OCI-LY7 (cell line): ENCODE measurements around the gene ADGRF4.

ENCODE experiments used
- EZH2phosphoT487 ChIP-seq: fragments of 200-600 bp; sonication (generic); IDR thresholded peaks from 2 replicates; pipeline ENCODE4 v1.6.1; 2018; ENCODE audit warnings: low read depth, borderline replicate concordance, mild to moderate bottlenecking, mixed run types, antibody characterized with exemption, low read length, moderate library complexity, mixed read lengths
- TF ChIP-seq, protein P1 (sequence below): fragments of 200-600 bp; sonication (generic); conservative IDR thresholded peaks from 2 replicates; pipeline ENCODE4 v1.5.1; 2014; ENCODE audit warnings: mild to moderate bottlenecking, antibody characterized with exemption, low read length, moderate library complexity, mixed read lengths

DNA sequence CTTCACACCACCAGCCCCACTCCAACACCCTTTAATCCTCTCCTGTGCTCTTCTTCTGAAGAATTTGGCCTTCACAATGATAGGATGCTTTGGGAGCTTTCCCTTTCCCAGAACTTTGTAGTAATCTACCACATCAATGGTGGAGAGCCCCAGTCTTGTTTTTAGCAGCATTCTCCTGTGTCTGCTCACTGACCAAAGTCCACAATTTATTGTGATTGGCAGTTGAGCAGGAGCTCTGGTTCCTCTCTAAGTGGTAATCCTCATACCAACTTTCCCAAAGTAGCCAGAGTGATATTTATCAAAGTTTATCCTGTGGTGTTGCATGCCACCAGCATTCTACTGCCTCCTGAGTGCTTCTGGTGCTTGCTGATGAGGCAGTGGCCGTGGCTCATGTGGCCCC is 54.4 kb downstream of the ADGRF4 start:
- TF ChIP-seq, protein P1, sequence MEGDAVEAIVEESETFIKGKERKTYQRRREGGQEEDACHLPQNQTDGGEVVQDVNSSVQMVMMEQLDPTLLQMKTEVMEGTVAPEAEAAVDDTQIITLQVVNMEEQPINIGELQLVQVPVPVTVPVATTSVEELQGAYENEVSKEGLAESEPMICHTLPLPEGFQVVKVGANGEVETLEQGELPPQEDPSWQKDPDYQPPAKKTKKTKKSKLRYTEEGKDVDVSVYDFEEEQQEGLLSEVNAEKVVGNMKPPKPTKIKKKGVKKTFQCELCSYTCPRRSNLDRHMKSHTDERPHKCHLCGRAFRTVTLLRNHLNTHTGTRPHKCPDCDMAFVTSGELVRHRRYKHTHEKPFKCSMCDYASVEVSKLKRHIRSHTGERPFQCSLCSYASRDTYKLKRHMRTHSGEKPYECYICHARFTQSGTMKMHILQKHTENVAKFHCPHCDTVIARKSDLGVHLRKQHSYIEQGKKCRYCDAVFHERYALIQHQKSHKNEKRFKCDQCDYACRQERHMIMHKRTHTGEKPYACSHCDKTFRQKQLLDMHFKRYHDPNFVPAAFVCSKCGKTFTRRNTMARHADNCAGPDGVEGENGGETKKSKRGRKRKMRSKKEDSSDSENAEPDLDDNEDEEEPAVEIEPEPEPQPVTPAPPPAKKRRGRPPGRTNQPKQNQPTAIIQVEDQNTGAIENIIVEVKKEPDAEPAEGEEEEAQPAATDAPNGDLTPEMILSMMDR = no peak
- TF ChIP-seq EZH2phosphoT487 = no peak
